ENCODE data around the gene RECQL. TPM values are rescaled to one million over a fixed set of nuclear protein-coding genes. Genes with fewer than 3 reads are reported as not detected.

RECQL gene
- total and polyA plus RNA-seq, 9 of the 15 experiments (the other 6 are each of a cell fraction or from before 2014, with no cell fraction given), result 22.2 to 44.7 (median 28.5) TPM

DNA sequence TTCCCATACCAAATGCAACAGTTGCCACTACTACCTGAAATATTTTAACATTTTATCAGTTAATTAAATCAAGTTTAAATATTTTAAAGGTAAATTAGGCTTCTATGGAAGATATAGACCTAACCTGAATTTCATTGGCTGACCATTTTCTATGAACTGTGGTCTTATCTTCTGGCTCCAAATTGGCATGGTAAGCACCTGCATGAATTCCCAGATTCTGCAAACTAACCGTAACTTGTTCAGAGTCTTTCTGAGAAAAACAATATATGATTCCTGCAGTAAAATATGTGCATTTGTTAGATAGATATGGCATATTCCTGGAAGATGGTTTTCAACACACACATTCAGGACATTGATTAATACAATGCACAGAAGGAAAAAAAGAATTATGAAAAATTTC lies 25.9 kb downstream of the RECQL start:
- no peaks in the 10 kb centered on the region for H3K9me3 ChIP-seq (replicated peaks; ENCODE audit: control insufficient read depth, insufficient read depth, low read depth, low read length)
- H3K36me3 ChIP-seq (ENCODE audit: control insufficient read depth, insufficient read depth, low read length), result peaks cover 49% of the 10 kb centered on the region
- H2AFZ ChIP-seq (ENCODE audit: low read depth, low read length), result no peak overlapping the region
- ChIA-PET POLR2A (interaction anchor here (1.4 kb wide), 1 partner anchor 12 kb away, joined by 4 read pairs; no protein-coding TSS in a partner anchor), CTCF (ENCODE audit: low intra/inter-chr PET ratio) (no interaction called here)
- H3K4me3 ChIP-seq, result no peak overlapping the region
- H4K20me1 ChIP-seq (replicated peaks; ENCODE audit: control insufficient read depth, insufficient read depth, low read length), result no peaks in the 10 kb centered on the region
- H3K9ac ChIP-seq (ENCODE audit: insufficient read depth in 1 of 2, low read depth in 2 of 2, low read length in 2 of 2), result no peak overlapping the region
- no peaks in the 10 kb centered on the region for H3K27me3 ChIP-seq (ENCODE audit: control insufficient read depth in 2 of 2, insufficient read depth in 2 of 2, low read length in 2 of 2)
- 80% methylated on average over 1 of the region's 1 CpG for WGBS (ENCODE audit: insufficient coverage, low coverage, missing lambda C conversion rate)
- no peak for DNase-seq (ENCODE audit: extremely low read depth in 1 of 4, low spot score in 3 of 4)
- no peaks in the 10 kb centered on the region for H3K9me1 ChIP-seq (ENCODE audit: control insufficient read depth, insufficient read depth, low read length)
- H3K4me1 ChIP-seq (replicated peaks in 1 of 2; ENCODE audit: control insufficient read depth in 2 of 2, insufficient read depth in 2 of 2, low read length in 2 of 2), result no peaks in the 10 kb centered on the region
- H3K4me2 ChIP-seq (ENCODE audit: insufficient read depth, low read length), result no peak overlapping the region
- no peaks in the 10 kb centered on the region for H3K79me2 ChIP-seq (ENCODE audit: control insufficient read depth, insufficient read depth, low read length)
- in situ Hi-C loops (cut with MboI), result no loop called here
- intact Hi-C loops (cut with micrococcal nuclease), result no loop called here
- no peak for ATAC-seq
- BruUV-seq (replicated peaks), result no TSS peak
- no peak for FAIRE-seq
- H3K27ac ChIP-seq (ENCODE audit: extremely low read depth, low read depth, low read length), result no peak overlapping the region
- TF ChIP-seq ZNF124 (CRISPR knock-in tag; IDR thresholded peaks at IDR 0.05) (no peak), ZNF780A (CRISPR knock-in tag; IDR thresholded peaks at IDR 0.05) (no peak), TRIM24 (IDR thresholded peaks at IDR 0.05) (no peak), SREBF2 (CRISPR knock-in tag; IDR thresholded peaks at IDR 0.05) (no peak), XRCC5 (IDR thresholded peaks at IDR 0.05; ENCODE audit: low read depth, low read length) (no peak), KDM1A (IDR thresholded peaks at IDR 0.05) (no peak), FOXP4 (CRISPR knock-in tag; IDR thresholded peaks at IDR 0.05; ENCODE audit: borderline replicate concordance) (no peak), KAT8 (IDR thresholded peaks at IDR 0.05; ENCODE audit: low read depth) (no peak), CTBP1 (IDR thresholded peaks at IDR 0.05; ENCODE audit: borderline replicate concordance) (no peak), TAF9B (IDR thresholded peaks at IDR 0.05; ENCODE audit: partially characterized antibody) (no peak), SRF (CRISPR knock-in tag; IDR thresholded peaks at IDR 0.05) (no peak), HEY1 (CRISPR knock-in tag; IDR thresholded peaks at IDR 0.05; ENCODE audit: borderline replicate concordance) (no peak), E2F3 (CRISPR knock-in tag; IDR thresholded peaks at IDR 0.05) (no peak), HNRNPLL (IDR thresholded peaks at IDR 0.05; ENCODE audit: low read depth, low read length, poor library complexity, severe bottlenecking) (no peak), FOXA3 (CRISPR knock-in tag; conservative IDR thresholded peaks at IDR 0.05 in 1 of 2, IDR thresholded peaks at IDR 0.05 in 1 of 2) (no peak), KLF1 (tag; IDR thresholded peaks at IDR 0.05) (no peak), ZNF316 (IDR thresholded peaks at IDR 0.05) (no peak), HOXB6 (CRISPR knock-in tag; IDR thresholded peaks at IDR 0.05; ENCODE audit: borderline replicate concordance) (no peak), ZNF263 (CRISPR knock-in tag; IDR thresholded peaks at IDR 0.05; ENCODE audit: borderline replicate concordance) (no peak)
